ENCODE results near the gene NFS1. TPM values are rescaled to one million over a fixed set of nuclear protein-coding genes. Genes with fewer than 3 reads are reported as not detected.

Gene NFS1
- total RNA-seq, 1 donor from 2014 or later, result 12.8 TPM

DNA sequence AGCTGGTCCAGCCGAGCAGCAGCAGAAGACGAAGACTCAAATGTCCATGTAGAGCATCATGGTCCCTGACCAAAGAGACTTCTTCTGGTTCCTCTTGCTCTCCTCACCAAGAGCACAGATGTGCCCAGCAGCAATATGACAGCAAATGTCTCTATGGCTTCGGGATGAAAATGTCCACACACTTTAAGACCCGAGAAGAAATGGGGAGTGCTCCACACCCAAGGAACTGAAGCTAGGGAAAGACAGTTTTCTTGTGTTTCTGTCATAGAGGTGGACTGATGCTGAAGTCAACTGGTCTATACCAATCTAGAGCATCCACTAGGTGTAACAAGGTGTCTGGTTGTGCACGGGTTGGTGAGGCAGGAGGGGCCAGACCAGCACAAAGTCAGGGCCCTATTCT is 29.9 kb downstream of the NFS1 start:
- no peak for DNase-seq

DNA sequence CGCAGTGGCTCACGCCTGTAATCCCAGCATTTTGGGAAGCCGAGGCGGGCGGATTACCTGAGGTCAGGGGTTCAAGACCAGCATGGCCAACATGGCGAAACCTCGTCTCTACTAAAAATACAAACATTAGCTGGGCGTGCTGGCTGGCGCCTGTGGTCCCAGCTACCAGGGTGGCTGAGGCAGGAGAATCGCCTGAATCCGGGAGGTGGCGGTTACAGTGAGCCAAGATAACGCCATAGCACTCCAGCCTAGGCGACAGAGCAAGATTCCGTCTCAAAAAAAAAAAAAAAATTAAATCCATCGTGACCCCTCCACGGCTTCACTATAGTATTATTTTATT is 33.2 kb downstream of the NFS1 start:
- no peak for DNase-seq

DNA sequence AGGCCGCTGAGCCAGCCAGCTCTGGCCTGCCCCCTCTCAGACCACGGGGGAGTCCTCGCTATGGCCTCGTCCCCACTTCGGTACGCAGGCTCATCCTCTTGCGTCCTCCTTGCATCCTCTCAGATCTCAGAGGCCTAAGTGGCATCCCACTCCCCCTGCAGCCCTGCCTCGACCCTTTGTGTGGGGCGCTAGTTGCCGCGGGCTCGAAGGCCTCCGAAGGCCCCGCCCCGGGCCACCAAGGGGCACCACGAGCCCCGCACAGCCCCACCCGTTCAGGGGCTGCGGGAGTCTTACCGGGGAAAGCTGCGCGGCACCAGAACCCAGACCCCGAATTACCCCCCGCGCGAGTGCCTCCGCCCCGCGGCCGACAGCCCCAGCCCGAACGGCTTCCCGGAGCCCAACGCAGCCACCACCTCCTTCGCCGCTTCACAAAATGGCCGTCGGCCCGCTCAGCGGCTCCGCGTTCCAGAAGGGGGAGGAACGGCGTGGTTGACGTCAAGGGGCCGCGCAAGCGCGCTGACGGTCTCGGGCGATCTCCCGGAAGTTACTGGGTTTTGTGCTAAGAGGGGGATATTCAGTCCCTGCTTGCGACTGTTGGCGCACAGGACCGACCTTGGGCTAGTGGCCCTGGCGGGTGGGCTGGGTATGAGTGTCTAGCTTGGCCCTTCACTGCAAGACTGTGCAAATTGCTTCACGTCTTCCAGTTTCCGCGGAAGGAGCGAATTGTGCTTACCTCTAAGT is 34.5 kb downstream of the NFS1 start, which contains the start of the genes CPNE1 and RBM12:
CPNE1 (minus strand) TSS at position 435 of the 741 bp plus-strand sequence. CDS start 31,977 bp downstream, outside the sequence.
RBM12 (minus strand) TSS at position 435 of the 741 bp plus-strand sequence. CDS start 9,578 bp downstream, outside the sequence.
- DNase-seq, result peak; percentile 96

DNA sequence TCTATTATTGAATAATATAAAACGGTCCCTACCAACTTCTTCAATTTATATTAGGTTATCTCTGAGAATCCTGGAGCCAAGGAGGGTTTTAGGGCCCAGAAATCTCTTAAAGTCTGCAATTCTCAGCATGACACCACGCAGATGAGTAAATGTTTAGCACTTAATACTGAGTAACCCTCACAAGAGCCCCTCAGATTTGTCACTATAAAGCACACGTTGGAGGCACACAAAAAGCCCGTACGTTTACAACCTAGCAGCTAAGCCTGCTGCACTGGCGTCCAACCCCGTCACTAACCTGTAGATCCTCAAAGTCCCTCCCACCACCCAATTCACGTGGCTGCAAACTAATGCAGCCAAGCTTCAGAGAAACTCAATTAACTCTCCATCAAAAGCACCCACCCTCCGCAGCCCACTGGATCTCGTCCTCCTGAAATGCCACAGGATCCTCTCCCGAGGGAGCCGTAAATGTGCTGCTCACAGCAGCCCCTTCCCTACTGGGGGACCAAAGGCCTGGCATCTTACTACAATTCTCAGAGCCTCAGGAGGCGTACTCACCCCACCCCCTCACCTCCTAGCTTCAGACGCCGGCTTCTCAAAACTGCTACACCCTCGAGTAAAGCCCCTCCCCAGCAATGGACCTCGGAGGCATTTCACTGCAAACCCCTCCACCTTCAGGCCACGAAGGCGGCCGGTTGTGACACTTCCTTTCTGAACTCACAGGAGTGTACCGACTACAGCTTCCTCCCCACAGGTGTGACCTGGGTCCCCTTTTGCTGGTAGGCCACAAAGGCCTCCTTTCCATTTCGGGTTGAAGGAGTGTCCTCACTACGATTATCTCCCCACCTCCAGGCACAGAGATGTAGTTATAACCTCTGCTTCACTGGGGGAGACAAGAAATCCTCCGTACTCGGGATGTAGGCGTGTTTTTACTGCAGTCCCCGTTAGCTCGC is 35.4 kb downstream of the NFS1 start:
- DNase-seq, result peak; percentile 57

DNA sequence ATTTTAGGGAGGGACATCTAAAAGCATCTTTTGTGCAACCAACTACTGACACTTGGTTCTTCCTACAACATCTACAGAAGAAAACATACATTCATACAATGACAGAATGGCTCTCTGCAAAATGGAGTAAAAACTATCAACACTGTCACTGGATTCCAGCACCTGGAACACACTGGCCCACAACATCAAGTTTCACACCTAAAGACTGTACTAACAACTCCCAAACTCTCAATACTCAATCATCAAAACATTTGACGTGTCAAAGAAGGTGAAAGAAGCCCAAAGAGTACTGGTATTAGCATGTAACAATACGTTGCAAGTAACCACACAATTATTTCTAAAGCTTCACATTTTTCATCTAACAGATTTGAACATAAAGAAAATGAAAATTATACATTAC is 36.6 kb downstream of the NFS1 start:
- peak; percentile 5 for DNase-seq

DNA sequence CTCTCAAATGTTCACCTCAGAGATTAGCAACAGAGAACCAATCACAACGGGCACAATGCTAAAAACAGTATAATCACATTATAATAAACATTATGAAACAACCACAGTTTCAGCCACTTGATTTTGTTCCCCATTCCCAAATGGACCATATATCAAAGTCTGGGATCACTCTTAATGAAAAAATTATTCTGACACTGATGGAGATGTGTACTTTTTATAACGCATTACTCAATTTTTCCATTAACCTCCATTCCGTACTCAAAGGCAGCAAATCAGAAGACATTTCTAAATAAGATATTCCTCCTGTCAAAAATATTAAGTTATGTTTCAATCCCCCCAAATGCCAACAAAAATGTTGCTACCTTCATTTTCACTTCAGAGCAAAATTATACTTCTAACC is 37.2 kb downstream of the NFS1 start:
- peak; percentile 30 for DNase-seq

DNA sequence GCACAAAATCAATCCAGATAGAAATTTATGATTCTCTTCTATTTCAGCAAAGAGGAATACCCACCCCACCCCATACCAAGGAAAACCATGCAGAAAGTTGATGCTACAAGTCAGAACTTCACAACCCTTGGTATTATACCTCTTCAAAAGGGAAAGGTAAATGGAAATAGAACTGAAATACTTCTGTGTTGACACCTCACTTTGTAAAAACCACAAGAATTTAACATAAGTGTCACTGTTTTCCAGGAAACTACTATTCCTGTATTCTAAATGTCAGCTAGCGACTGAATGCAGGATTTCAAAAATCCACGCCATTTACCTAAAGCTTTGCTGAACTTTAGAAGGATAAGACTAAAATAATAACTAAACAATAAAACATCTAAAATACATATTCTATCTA is 38.1 kb downstream of the NFS1 start:
- no peak for DNase-seq

DNA sequence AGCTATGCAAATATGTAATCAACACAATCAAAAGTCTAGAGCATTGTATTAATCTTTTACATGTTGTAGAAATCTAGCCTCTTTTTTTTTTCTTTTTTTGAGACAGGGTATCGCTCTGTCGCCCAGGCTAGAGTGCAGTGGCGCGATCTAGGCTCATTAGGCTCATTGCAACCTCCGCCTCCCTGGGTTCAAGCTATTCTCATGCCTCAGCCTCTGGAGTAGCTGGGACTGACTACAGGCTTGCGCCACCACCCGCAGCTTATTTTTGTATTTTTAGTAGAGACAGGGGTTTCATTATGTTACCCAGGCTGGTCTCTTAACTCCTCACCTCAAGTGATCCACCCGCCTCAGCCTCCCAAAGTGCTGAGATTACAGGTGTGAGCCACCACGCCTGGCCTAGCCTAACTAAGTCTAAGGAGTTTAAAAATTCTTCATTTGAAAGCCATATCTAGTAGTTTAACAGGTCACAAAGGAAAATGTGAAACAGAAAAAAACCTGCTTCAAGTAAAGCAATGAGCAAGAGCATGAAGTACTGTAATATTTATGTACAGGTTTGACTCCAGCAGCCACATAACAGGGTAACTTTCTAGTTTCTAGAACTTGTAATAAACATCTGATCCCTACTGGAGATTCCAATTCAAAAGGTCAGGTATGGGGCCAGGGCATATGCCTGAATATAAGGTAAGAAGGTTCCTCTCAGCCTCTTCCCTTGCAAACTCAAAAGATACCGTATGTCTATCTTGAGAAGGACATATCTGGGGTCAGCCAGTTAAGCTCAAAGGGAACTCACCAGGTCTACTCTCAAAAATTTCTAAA is 38.8 kb downstream of the NFS1 start:
- no peak for DNase-seq

DNA sequence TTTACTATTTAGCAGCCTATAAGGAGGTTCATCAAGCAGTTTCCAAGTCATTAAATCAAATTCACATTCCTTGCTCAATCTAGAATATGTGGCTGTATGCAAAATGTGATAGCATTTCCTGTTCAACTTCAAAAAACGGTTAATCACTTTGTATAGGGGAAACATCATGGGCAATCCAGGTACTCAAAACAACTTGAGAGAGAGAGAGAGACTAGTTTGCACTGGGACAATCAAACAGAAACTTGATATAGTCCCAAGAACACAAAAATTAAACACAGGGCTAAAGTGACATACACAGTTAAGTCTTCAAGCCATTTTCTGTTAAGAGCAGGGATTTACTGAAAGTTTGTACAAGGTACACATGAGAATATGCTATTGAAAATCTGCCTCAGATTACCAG is 41.9 kb downstream of the NFS1 start:
- peak; percentile 4 for DNase-seq

DNA sequence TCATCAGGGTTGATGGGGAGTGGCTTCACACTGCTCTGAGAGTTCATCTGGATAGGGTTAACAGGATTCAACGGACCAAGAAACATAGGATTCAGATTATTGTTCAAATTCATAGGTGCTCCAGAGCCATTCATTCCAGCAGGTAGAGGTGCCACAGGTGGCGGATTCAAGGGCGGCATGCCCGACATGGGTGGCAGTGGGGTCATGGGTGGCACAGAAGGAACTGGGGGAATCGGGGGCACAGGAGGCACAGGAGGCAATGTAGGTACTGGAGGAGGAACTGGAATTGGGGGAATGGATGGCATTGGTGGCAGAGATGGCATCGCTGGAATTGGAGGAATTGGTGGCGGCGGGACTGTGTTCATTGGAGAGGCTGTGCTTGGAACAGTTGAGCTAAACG is 44.7 kb downstream of the NFS1 start:
- no peak for DNase-seq

DNA sequence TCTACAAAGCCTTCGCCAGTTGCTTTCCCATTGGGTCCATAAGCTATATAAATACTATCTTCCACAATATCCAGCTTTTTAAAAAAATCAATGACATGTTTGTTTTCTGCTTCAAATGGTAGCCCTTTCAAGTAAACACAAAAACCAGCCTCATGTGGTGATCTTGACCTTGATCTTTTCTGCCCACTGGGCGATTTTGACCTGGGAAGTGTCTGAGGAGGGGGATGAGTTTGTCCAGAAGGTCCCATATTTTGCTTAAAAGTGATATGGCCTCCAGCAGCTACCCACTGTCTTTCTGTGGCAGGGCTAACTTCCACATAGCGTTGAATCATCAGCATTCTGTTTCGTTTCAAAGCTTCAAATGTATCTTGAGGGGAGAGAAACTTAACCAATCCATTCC is 45.3 kb downstream of the NFS1 start:
- DNase-seq, result no peak

DNA sequence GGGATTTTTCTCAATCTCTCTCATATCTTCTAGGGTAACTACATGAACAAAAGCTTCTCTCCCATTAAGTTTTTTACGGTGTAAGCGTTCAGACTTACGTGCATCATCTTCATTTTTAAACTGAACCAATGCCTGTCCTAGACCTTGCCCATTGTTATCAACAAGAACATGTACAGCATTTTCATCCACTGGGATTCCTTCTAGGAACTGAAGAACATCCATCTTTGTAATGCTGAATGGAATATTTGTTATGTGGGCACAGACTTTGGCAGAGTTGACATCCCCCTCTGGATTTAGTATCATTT is 45.8 kb downstream of the NFS1 start:
- DNase-seq, result no peak

DNA sequence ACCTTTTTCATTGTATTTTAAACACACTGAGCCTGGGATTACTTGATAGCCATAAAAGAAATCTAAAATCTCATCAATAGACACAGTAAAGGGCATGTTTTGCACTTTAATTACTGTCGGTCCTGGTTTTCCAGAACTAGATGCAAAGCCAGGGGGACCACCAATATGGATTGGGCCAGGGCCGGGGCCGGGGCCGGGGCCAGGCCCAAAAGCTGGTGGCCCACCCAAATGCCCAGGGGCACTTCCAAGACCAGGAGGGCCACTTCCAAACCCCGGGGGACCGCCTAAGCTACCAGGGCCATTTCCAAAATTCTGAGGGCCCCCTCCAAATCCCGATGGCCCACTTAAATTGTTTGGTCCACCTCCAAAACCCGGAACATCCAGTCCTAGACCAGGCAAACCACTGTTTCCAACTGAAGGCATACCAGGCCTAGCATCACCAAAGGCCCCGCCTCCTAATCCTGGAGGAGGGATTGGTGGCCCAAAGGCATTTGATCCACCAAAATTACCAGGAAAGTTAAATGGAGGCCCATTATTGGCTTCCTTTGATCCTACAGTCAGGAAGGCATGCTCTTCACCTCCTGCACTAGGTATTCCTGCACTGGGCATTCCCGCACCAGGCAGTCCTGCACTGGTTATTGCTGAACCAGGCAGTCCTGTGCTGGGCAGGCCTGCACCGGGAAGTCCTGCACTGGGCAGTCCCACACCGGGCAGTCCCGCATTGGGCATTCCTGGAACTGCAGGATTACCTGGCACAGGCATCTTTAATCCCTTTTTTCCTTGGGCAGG is 46.3 kb downstream of the NFS1 start:
- DNase-seq, result no peak

DNA sequence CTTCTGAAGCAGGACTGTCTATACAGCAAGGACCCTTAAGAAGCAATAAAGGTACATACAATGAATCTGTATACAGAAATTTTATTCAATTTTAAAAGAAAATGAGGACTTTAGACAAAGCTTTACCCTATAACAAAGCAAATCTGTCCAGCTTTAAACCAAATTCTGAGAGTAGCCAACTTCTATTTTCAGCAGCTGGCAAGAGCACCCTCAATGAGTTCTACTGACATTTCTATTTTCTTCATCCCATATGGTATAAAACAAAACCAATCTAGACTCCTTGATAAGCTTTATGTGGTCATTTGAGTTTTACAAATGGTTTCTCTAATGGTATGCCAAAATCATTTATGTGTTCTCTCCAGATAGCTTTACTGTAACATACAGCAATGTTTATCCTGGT is 47.2 kb downstream of the NFS1 start:
- no peak for DNase-seq

DNA sequence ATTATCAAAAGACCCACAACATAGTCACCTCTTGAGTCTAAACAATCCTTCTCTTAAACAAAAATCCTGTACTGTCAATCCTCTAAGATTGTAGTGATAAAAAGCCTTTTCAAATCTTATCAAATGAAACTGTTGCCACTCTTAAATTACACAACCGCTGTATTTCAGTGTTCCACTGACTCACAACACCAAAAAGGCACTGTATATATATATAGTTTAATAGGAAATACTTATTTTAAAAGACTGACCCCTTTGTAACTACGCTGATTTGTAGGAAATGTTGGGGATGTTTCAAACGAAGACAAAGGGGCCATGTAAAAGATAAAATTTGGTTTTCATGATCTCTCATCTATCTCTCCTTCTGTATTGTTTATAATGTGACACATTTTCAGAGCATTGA is 48.5 kb downstream of the NFS1 start:
- no peak for DNase-seq

DNA sequence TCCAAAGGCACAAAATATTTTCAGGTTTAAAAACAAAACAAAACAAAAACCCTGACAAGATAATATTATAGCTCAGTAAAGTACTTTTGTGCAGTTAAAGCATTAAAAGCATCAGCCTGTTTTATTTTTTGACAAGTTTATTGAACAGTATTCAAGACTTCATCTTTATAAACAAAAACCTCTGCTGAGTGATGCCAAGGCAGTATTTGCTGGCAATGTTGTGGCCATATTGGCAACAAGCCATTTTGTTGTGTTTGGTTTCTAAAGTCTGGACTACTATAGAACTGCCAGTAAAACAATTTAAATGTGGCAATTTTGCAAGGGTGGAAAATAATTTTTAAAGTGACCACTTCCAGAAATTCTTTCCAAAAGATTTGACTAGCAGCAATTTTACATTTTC is 50.3 kb downstream of the NFS1 start:
- peak; percentile 42 for DNase-seq

DNA sequence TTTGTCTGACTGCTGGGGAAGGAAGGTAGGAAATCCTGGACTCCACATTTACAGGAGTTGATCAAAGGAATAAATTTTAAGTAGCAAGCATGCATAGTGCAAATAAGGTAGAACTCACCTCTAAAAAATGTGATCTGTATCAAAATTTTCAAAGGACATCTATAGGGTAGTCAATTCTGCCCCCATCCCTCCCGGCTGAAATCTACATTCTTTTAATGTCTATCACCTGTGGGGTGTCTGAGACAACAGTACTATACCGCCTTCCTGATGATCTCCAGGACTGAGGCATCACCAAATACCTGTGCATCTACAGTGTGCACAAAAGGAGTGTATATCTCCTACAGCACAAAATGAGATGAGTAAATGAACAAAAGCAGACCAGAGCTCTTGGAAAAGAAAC is 54.3 kb downstream of the NFS1 start:
- no peak for DNase-seq

DNA sequence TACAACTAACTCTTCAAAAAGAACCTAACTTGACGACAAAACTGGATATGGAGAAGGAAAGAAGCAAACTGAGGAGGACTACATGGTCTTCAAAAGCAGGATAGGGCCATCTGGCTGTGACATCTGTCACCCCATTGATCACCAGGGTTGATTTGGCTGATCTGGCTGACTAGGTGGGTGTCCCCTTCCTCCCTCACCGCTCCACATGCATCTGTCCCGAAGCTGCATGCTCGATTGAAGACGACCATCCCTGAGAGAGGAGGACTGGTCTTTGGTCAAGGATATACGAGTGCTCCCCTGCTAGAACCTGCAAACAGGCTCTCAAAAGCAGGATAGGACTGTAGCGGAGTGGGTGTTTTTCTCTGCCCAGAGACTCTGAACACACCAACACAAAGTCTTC is 56.1 kb downstream of the NFS1 start:
- DNase-seq, result no peak

DNA sequence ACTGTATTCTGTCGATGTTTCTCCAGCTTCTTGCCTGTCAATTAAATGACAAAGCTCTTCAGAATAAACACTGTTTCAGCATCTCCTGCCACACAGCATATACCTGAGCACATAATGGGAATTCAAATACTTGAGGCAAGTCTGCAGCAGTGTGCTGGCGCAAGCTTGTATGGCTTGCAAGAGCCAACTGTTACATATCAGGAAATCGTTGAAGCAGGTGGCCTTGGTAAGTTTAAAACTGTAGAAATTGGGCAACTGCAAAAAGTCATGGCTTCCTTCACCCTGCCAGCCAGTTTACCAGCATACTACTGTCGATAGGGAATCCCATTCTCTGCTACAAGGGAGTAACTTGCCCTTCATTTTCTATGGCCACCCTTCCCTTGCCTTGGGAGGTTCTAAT is 57.4 kb downstream of the NFS1 start:
- DNase-seq, result no peak

DNA sequence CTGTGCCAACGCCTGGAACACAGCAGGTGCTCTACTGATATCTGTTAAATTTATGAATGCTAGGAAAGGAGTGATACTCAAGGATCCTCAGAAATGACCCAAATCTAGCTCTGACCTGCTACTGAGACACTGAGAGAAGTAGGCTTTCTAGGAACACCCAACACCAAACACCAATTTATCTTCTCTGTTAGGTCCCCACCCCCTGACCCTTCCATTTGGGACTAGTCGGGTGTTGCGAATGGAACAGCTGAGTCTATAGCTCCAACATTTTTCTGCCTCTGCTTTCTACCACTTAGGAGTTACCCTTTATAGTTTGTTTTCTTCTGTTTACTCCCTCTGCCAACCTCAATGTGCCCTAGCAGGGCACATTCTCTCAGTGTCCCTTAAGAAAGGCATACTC is 58.4 kb downstream of the NFS1 start:
- no peak for DNase-seq

DNA sequence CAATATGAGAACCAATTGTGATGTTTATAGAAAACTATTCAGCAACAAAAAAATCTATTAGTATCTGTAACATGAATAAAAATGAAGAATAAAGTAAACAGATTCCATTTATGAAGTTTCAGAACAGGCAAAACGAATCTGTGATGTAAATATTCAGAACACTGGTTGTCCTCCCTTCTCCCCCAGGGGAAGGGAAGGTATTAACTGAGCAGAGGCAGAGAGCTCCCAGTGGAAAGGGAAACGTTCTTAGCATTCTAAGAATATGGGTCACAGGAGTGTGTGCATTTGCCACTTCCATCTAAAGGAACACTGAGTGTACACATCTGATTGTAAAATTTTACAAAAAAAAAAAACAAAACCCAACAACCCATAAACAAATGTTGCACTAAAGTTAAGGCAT is 60.4 kb downstream of the NFS1 start:
- DNase-seq, result no peak

DNA sequence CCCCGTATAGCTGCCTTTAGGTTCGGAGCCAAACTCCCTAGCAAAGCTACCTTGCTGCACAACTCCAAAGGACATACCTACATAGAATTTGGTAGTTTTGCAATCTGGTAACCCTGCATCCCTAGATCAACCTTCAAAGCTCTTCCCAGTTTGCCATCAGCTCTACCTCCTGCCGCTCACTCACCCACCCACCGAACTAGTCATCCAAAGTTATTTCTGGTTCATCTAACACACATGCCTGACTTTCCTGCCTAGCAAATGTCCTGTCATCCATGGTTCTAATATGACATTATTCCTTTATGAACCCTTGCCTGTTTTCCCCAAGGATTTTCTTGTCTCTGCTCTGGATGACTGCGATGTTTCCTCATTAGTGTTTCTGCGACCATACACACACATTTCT is 61.9 kb downstream of the NFS1 start:
- DNase-seq, result no peak
